Transverse colon (tissue), 4 donors: ENCODE measurements around the gene LYRM2. TPM values are rescaled to one million over a fixed set of nuclear protein-coding genes. Genes with fewer than 3 reads are reported as not detected.

ENCODE experiments used
- DNase-seq: peaks from one replicate; pipeline ENCODE4 v3.0.0-alpha.2; 2019
- H3K27ac ChIP-seq, 4 donors: fragments of 200-600 bp; sonication (generic); 2 replicates each; pipeline ENCODE4 v1.5.1; 2016 to 2018; ENCODE audit warnings: inconsistent platforms in 4 of 4
- H3K27me3 ChIP-seq: fragments of 200-600 bp; sonication (generic); 2 replicates; pipeline ENCODE4 v1.5.1; 2017; ENCODE audit warnings: inconsistent platforms
- H3K36me3 ChIP-seq, 4 donors: fragments of 200-600 bp; sonication (generic); 2 replicates each; pipeline ENCODE4 v1.5.1; 2017 to 2019; ENCODE audit warnings: inconsistent platforms in 4 of 4
- H3K4me1 ChIP-seq, 4 donors: fragments of 200-600 bp; sonication (generic); 2 replicates each; pipeline ENCODE4 v1.5.1; 2017 to 2020; ENCODE audit warnings: inconsistent platforms in 4 of 4
- H3K4me3 ChIP-seq, 4 donors: fragments of 200-600 bp; sonication (generic); 1 replicate in 1 of 4; 2 replicates in 3 of 4; pipeline versions ENCODE4 v1.5.1 to v1.6.1; 2017 to 2019; ENCODE audit warnings: inconsistent platforms in 4 of 4
- H3K9me3 ChIP-seq, 2 donors: fragments of 200-600 bp; sonication (generic); 2 replicates each; pipeline ENCODE4 v1.5.1; 2017 to 2019; ENCODE audit warnings: inconsistent platforms in 2 of 2
- EP300 ChIP-seq: sonication (generic); formaldehyde crosslinking; IDR thresholded peaks from one replicate; pipeline ENCODE4 v1.6.1; 2017; ENCODE audit warnings: antibody characterized with exemption, low read depth
- POLR2A ChIP-seq: fragments of 450-650 bp; IDR thresholded peaks from one replicate; pipeline ENCODE4 v1.6.1; 2016; ENCODE audit warnings: antibody characterized with exemption, mild to moderate bottlenecking, moderate library complexity
- POLR2AphosphoS5 ChIP-seq, 3 donors: sonication (generic); formaldehyde crosslinking; IDR thresholded peaks; one replicate each; pipeline ENCODE4 v1.6.1; 2016; ENCODE audit warnings: antibody characterized with exemption in 3 of 3
- whole genome bisulfite sequencing, 2 donors: methylation state at CpG; one replicate each; pipeline ENCODE4 v1.1.5; 2018; ENCODE audit warnings: low coverage in 1 of 2; 5-methylcytosine and 5-hydroxymethylcytosine counted together
- in situ Hi-C, 4 donors: fragments of 200-750 bp; cut with MboI; loops; one replicate each; pipeline versions ENCODE4 v1.15.0 to v1.15.1; 2017; ENCODE audit warnings: low sequenced_read_pairs in 3 of 4, low pct_ligation_motif_present in 1 of 4, low pct_unique_long_range_greater_than_20kb in 1 of 4
- intact Hi-C: fragments of 100-400 bp; cut with DNase I; formaldehyde crosslinking; loops from one replicate; pipeline ENCODE4 v1.15.1; 2023; ENCODE audit warnings: low total_unique reads
- total RNA-seq, 4 donors: library from RNA; depleted of rRNA; stranded (reverse); fragments of >200 nt; gene quantifications; one replicate each; pipeline ENCODE4 v1.1.0, GENCODE V29; 2016
- TF ChIP-seq, protein P1 (sequence below), 5 experiments: fragments of 200-600 bp in 3 of 5; fragments of 450-650 bp in 2 of 5; sonication (generic) in 3 of 5; IDR thresholded peaks; 1 replicate in 2 of 5; 2 replicates in 3 of 5; pipeline ENCODE4 v1.5.1; 2016 to 2017; ENCODE audit warnings: antibody characterized with exemption in 5 of 5, inconsistent platforms in 3 of 5, mild to moderate bottlenecking in 2 of 5, moderate library complexity in 1 of 5

Gene LYRM2
- total RNA-seq, 4 donors from 2014 or later, result 7.1 to 17.8 (median 16.4) TPM

DNA sequence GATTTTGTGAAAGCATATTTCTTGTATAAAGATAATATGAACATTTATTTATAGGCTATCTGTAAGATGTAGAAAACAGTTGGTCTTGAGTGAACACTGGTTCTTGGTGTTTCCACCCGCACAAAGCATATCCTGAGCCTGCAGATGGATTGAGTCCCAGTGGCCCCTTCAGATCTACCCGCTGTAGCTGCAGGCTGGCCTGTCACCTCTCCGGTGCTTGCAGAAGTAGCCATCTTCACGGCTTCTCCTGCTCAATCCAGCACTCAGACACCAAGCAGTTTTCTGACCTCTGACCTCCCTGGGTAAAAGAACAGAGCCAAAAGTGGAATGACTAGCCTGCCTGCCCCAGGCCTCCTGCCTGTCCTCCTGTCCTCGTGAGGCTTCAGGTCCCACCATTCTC, 22.7 kb downstream of the LYRM2 start:
- no peaks in the 10 kb centered on the region for H3K27me3 ChIP-seq
- no peaks in the 10 kb centered on the region for H3K9me3 ChIP-seq
- TF ChIP-seq EP300, result no peak
- TF ChIP-seq, protein P1, sequence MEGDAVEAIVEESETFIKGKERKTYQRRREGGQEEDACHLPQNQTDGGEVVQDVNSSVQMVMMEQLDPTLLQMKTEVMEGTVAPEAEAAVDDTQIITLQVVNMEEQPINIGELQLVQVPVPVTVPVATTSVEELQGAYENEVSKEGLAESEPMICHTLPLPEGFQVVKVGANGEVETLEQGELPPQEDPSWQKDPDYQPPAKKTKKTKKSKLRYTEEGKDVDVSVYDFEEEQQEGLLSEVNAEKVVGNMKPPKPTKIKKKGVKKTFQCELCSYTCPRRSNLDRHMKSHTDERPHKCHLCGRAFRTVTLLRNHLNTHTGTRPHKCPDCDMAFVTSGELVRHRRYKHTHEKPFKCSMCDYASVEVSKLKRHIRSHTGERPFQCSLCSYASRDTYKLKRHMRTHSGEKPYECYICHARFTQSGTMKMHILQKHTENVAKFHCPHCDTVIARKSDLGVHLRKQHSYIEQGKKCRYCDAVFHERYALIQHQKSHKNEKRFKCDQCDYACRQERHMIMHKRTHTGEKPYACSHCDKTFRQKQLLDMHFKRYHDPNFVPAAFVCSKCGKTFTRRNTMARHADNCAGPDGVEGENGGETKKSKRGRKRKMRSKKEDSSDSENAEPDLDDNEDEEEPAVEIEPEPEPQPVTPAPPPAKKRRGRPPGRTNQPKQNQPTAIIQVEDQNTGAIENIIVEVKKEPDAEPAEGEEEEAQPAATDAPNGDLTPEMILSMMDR (IDR thresholded peaks at IDR 0.05), result no peak
- no peak for TF ChIP-seq POLR2A
- no peak for TF ChIP-seq POLR2AphosphoS5 (IDR thresholded peaks at IDR 0.05)
- no peak overlapping the region for H3K4me3 ChIP-seq
- no peaks in the 10 kb centered on the region for H3K36me3 ChIP-seq
- WGBS, 2 donors, result 90% methylated on average over 5 of the region's 5 CpGs; no CpG with 5 or more reads in 1 of the 2 donors
- H3K27ac ChIP-seq, result no peak overlapping the region
- in situ Hi-C loops, result loop anchor here (10.0 to 25.0 kb wide), 2 partner anchors 181 to 629 kb away; partner anchors contain the start of gene ANKRD6 (in 1 of the 4)
- DNase-seq, result no peak
- intact Hi-C loops, result no loop called here
- no peaks in the 10 kb centered on the region for H3K4me1 ChIP-seq

DNA sequence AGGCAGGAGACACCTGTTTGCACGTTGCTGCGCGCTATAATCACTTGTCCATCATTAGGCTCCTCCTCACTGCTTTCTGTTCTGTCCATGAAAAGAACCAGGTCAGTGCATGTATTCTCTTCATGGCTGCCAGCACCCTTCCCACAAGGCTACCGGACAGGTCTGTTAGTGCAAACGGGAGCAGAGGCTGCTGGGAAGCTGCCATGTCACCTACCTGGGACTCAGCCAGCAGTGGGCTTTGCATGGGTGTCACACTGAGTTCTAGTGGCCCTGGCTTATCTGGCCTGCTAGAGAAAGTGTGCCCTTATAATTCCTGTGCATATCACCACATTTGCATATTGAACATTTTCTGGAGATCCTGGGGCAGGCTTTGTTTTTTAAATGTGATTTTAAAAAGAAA, 24.8 kb downstream of the LYRM2 start:
- Histone ChIP-seq H3K36me3 (no peaks in the 10 kb centered on the region), H3K27me3 (no peaks in the 10 kb centered on the region), H3K4me3 (no peak overlapping the region), H3K9me3 (no peaks in the 10 kb centered on the region), H3K4me1 (no peaks in the 10 kb centered on the region), H3K27ac (no peak overlapping the region)
- in situ Hi-C loops (loop anchor here (5.0 to 25.0 kb wide), 3 partner anchors 179 to 626 kb away; partner anchors contain the start of gene ANKRD6 (in 2 of the 4)), intact Hi-C loops (no loop called here)
- TF ChIP-seq POLR2AphosphoS5 (IDR thresholded peaks at IDR 0.05) (no peak), POLR2A (no peak), EP300 (no peak)
- TF ChIP-seq, protein P1 (IDR thresholded peaks at IDR 0.05), result no peak
- no peak for DNase-seq
- WGBS, 2 donors, result 72 to 94% methylated on average over 3 to 5 of the region's 5 CpGs

DNA sequence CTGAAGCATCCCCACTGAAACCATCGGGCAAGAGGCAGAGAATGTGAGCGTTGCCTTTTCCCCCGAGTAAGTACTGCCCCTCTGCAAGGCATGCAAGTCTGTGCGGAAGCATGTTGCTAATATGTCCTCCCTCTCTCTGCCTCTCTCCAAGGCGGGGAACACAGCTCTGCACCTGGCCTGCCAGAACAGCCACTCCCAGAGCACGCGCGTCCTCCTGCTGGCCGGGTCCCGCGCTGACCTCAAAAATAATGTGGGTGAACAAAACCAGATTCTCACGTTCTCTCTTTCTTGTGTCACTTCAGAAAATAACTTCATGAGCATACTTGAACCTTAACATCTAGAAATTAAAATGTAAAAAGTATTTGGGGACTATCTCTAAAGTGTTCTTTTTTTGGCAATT, 26.4 kb downstream of the LYRM2 start:
- Histone ChIP-seq H3K4me1 (no peaks in the 10 kb centered on the region), H3K27me3 (no peaks in the 10 kb centered on the region), H3K27ac (no peak overlapping the region), H3K4me3 (no peak overlapping the region), H3K9me3 (no peaks in the 10 kb centered on the region), H3K36me3 (no peaks in the 10 kb centered on the region)
- 83 to 91% methylated on average over 4 to 12 of the region's 12 CpGs for WGBS, 2 donors
- in situ Hi-C loops, result loop anchor here (5.0 to 25.0 kb wide), 3 partner anchors 177 to 625 kb away; partner anchors contain the start of gene ANKRD6 (in 2 of the 4)
- TF ChIP-seq, protein P1 (IDR thresholded peaks at IDR 0.05), result no peak
- TF ChIP-seq POLR2A (no peak), EP300 (no peak), POLR2AphosphoS5 (IDR thresholded peaks at IDR 0.05) (no peak)
- intact Hi-C loops, result no loop called here
- no peak for DNase-seq

- Histone ChIP-seq H3K36me3 (no peaks in the 10 kb centered on the region), H3K9me3 (no peaks in the 10 kb centered on the region), H3K4me1 (no peaks in the 10 kb centered on the region), H3K4me3 (no peak overlapping the region), H3K27ac (no peak overlapping the region), H3K27me3 (no peaks in the 10 kb centered on the region)
- intact Hi-C loops (loop anchor here (2.0 kb wide), 1 partner anchor 179 kb away; the partner anchor contains the start of gene ANKRD6), in situ Hi-C loops (loop anchor here (5.0 to 25.0 kb wide), 3 partner anchors 177 to 624 kb away; partner anchors contain the start of gene ANKRD6 (in 2 of the 4))
- DNase-seq, result no peak
- TF ChIP-seq POLR2A (no peak), EP300 (no peak), POLR2AphosphoS5 (IDR thresholded peaks at IDR 0.05) (no peak)
- TF ChIP-seq, protein P1 (IDR thresholded peaks at IDR 0.05), result no peak
Observed at GRCh38 chr6:89611666-89612065, 26.9 kb downstream of the LYRM2 start.
